Measurements from ENCODE around the gene COL5A1. TPM values are rescaled to one million over a fixed set of nuclear protein-coding genes. Genes with fewer than 3 reads are reported as not detected.

COL5A1 gene
- total RNA-seq, 1 donor: 188 TPM

DNA sequence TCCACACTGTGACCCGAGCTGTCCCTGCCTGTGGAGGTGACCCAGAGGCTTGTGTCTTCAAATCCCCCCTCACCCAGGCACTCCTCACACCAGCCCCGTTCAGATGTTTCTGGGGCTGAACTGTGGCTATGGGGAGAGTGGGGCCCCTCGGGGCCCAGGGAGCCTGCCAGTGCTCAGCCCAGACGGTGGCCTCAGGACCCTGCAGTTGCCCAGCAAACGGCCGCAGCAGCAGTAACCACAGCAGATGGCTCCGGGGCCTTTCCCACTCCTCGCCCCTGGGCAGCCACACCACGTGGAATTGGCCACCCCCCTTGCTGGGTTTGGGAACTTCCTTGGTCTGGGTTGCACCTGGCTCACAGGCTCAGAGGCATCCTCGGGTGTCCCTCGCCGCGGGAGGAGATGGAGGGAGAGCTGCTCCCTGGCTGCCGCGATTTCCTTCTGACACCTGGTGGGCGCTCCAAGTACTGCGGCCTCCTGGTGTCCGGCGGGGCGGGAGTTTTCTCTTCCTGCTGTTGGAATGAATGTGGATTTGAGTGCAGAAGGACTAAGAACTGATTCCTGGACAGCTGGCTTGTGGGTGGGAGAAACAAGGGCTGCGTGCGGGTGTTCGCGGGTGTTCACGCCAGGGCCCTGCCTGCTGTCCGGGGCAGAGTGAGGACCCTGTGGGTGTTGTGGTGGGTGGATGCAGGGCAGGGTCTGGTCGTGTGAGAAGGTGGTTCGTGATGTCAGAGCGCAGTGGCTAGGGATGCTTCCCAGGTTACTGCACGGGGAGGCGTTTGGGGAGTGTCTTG lies 97.5 kb downstream of the COL5A1 start:
- peak; percentile 50 for DNase-seq (ENCODE audit: low read depth)
- H3K4me3 ChIP-seq (ENCODE audit: low read depth, low read length): no peak overlapping the region
- TF ChIP-seq, protein P1, sequence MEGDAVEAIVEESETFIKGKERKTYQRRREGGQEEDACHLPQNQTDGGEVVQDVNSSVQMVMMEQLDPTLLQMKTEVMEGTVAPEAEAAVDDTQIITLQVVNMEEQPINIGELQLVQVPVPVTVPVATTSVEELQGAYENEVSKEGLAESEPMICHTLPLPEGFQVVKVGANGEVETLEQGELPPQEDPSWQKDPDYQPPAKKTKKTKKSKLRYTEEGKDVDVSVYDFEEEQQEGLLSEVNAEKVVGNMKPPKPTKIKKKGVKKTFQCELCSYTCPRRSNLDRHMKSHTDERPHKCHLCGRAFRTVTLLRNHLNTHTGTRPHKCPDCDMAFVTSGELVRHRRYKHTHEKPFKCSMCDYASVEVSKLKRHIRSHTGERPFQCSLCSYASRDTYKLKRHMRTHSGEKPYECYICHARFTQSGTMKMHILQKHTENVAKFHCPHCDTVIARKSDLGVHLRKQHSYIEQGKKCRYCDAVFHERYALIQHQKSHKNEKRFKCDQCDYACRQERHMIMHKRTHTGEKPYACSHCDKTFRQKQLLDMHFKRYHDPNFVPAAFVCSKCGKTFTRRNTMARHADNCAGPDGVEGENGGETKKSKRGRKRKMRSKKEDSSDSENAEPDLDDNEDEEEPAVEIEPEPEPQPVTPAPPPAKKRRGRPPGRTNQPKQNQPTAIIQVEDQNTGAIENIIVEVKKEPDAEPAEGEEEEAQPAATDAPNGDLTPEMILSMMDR (IDR thresholded peaks at IDR 0.05; ENCODE audit: insufficient read depth, low read length): peak; percentile 85

DNA sequence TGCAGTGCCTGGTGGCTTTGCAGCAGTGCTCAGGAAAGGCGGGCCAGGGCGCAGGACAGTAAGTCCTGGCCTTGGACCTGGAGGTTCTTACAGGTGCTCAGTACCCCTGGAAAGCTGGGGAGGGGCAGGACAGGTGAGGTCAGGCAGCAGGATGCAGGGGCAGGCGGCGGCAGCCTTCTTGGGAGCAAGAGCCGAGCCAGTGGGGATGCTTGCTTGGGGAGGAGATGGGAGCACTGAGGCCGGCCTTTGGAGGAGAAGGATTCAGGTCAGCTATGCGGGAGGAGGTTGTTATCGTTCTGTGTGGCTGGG lies 98.0 kb downstream of the COL5A1 start:
- no peak for DNase-seq (ENCODE audit: low read depth)
- H3K4me3 ChIP-seq (ENCODE audit: low read depth, low read length): no peak overlapping the region
- TF ChIP-seq, protein P1 (IDR thresholded peaks at IDR 0.05; ENCODE audit: insufficient read depth, low read length): no peak

DNA sequence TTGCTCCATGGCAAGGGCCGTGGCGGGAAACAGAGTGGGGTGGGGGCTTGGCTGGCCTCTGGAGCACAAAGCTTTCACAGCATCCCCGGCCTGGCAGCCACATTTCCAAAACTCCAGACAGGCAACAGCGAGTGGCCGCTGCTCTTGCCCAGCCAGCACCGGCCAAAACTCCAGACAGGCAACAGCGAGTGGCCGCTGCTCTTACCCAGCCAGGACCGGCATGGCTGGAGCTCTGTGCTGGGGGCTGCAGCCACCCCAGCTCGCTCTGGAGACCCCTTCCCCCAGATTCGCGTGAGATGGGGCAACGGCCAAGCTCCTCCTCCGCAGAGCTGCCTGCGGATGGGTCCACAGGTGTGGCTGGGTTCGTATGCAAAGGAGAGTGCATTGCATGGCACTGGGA lies 98.5 kb downstream of the COL5A1 start:
- H3K4me3 ChIP-seq (ENCODE audit: low read depth, low read length): no peak overlapping the region
- TF ChIP-seq, protein P1 (IDR thresholded peaks at IDR 0.05; ENCODE audit: insufficient read depth, low read length): no peak
- no peak for DNase-seq (ENCODE audit: low read depth)

DNA sequence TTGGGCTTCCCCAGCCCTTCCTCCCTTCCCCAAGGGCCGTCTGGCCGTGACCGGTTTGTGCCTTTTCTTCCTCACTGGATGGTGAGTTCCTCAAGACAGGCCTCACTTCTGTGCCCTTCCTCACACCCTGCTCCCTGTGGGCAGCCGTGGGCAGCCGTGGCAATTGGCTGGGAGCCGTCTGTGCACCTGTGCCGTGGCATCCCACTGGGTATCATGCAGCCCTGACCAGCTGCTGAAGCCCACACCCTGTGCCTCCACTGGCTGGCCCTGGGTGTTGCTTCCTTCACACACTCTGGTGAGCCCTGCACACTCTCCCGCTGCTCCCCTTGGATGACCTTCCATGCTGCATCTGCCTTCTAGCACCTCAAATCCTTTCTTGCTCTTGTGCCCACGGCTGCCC lies 100.2 kb downstream of the COL5A1 start:
- TF ChIP-seq, protein P1 (IDR thresholded peaks at IDR 0.05; ENCODE audit: insufficient read depth, low read length): no peak
- H3K4me3 ChIP-seq (ENCODE audit: low read depth, low read length): no peak overlapping the region
- no peak for DNase-seq (ENCODE audit: low read depth)

DNA sequence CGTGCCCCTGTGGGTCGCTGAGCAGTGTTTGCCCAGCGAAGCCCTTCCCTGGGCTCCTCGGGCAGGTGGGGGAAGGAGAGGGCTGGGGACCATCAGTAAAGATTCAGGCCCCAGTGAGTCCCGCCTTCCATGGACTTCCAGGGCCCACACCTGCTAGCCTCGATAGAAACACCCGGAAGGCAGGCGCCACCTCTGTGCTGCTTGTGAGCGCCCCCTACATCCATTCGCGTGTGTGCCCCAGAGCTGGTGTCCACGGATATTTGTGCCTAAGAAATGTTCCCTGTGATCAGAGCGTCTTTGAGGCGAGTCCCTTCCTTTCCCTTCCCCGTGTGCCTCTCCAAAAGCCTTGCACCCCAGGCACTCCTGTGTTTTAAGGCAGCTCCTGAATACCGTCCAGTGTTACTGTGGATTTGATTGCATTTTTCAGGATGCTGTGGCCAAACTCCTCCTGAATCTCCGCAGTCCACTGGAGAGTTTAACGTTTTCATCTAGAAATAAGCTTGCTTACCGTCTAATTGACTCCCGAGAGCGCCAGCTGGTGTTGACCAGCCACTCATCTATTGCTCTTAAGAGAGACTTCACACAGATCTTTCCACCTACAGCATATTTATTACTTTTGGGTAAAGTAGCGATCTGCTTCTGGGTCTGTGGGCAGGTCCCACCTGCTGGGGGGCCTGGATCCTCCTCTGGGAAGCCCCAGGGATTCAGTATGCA lies 101.4 kb downstream of the COL5A1 start:
- no peak for DNase-seq (ENCODE audit: low read depth)
- TF ChIP-seq, protein P1 (IDR thresholded peaks at IDR 0.05; ENCODE audit: insufficient read depth, low read length): no peak
- no peak overlapping the region for H3K4me3 ChIP-seq (ENCODE audit: low read depth, low read length)

DNA sequence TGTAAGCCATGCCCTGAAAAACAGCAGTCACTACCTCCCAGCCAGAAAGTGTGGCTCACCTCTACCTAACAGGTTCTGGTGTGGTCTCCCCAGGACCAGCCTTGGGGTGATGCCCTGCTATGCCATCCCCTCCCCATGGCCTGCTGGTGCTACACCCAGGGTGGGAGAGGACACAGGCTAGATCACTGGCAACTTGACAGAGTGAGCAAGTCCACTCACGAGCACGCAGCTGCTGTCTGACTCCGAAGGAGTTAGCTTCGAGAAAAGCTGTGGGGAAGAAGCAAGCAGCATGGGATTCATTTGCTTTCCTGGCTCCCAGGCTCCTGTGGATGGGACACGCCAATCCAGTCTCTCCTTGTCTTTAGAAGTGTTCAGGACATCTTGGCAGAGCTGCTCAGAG lies 102.2 kb downstream of the COL5A1 start:
- DNase-seq (ENCODE audit: low read depth): no peak
- TF ChIP-seq, protein P1 (IDR thresholded peaks at IDR 0.05; ENCODE audit: insufficient read depth, low read length): no peak
- no peak overlapping the region for H3K4me3 ChIP-seq (ENCODE audit: low read depth, low read length)
